Activated CD4-positive, alpha-beta T cell treated with anti-CD3 and anti-CD28 coated beads, Interleukin-2, amount 50 U/mL, for 48 hours (primary cell): ENCODE data around the gene PRKAR1B.

Experiments
- DNase-seq, 2 experiments: peaks; one replicate each; pipeline ENCODE4 v3.0.0-alpha.2; 2020

The PRKAR1B gene

GRCh38 chr7:739983-740942 is 13.2 kb upstream of the PRKAR1B start:
- no peak for DNase-seq

- no peak for DNase-seq
Observed at GRCh38 chr7:739455-739982, 12.4 kb upstream of the PRKAR1B start.

GRCh38 chr7:738723-739454 is 11.8 kb upstream of the PRKAR1B start:
- DNase-seq, result no peak

- no peak for DNase-seq
Observed at GRCh38 chr7:738241-738640, 11.2 kb upstream of the PRKAR1B start.

GRCh38 chr7:734808-735207 is 7.7 kb upstream of the PRKAR1B start:
- DNase-seq, result no peak

GRCh38 chr7:734214-734613 is 7.1 kb upstream of the PRKAR1B start:
- DNase-seq, result no peak

GRCh38 chr7:732556-732955 is 5.5 kb upstream of the PRKAR1B start:
- DNase-seq, result no peak

- peak in 1 of 2 experiments; percentile 21 for DNase-seq
Observed at GRCh38 chr7:732094-732541, 5.0 kb upstream of the PRKAR1B start.

- no peak for DNase-seq
Observed at GRCh38 chr7:731440-732085, 4.5 kb upstream of the PRKAR1B start.

GRCh38 chr7:730501-731439 is 3.7 kb upstream of the PRKAR1B start:
- no peak for DNase-seq

GRCh38 chr7:729140-730000 is 2.3 kb upstream of the PRKAR1B start:
- DNase-seq, result no peak

- DNase-seq, result no peak
Observed at GRCh38 chr7:728602-729001, 1.5 kb upstream of the PRKAR1B start.

- no peak for DNase-seq
Observed at GRCh38 chr7:727806-728460, 852 bp upstream of the PRKAR1B start.

- DNase-seq, result no peak
Observed at GRCh38 chr7:726854-727103, 302 bp downstream of the PRKAR1B start.

GRCh38 chr7:726084-726853 is 812 bp downstream of the PRKAR1B start, which contains the start of gene DNAAF5:
TSS of gene DNAAF5 (plus strand) at chr7:726699. CDS start at chr7:726721, 22 bp downstream.
- peak; percentile 86 to 90 for DNase-seq

GRCh38 chr7:725223-726005 is 1.7 kb downstream of the PRKAR1B start:
- no peak for DNase-seq

GRCh38 chr7:724298-724697 is 2.8 kb downstream of the PRKAR1B start:
- no peak for DNase-seq

GRCh38 chr7:723541-723940 is 3.5 kb downstream of the PRKAR1B start:
- no peak for DNase-seq
